GM19438 (cell line): ENCODE measurements around the gene PPFIBP2.
A peak's percentile ranks its signal among the peaks of the same experiment; 100 is the strongest.

Experiments used
- ATAC-seq: cut with Tn5 transposase; IDR thresholded peaks from one replicate; pipeline ENCODE4 v1.9.1; 2021; ENCODE audit warnings: low read depth; ENCODE audit not compliant: unreplicated experiment

PPFIBP2 gene

DNA sequence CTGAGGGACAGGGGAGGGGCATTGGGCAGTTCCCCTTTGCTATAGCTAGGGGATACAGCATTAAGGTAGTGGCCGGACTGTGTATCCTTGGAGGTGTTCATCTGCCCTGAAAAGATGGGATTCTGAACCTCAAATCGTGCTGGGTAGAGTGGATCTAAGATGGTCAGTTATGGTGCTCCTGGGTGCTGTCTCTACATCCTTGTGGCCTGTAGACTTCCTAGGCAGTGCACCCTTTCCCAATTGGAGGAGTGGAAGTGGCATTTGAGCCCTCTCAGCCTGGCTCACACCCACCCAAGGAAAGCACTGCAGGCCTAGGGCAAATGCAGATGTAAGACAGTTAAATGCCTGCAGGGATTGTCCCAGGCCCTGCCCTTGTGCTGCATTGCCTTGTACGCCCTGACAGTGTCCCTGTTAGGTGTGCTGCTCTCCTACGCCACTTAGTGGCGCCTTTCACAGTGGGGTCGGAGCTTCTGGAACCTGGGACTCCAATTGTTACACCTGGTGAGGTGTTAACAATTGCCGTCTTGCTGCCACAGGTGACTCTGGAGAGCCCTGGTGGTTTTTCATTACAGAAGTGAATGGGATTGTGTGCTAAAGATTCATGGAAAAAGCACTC is 35.0 kb downstream of the PPFIBP2 start:
- peak; percentile 77 for ATAC-seq

DNA sequence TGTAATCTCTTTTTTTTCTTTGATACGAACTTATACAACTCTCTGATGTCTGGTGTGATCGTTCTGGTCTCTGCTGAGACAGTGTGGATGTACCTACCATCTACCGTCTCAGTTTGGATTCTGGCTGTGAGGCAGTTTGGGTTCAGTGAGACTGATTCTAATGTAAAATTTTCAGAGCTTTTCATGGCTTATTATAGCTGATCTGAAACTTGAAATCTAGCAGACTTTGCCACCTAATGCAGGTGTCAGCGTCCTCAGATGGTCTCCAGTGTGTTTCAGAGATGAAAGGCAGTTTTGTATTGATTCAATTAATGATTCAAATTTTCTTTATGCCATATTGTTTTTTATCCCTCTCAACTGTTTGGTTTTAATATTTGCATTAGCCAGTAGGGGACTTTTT is 35.9 kb downstream of the PPFIBP2 start:
- ATAC-seq, result no peak

DNA sequence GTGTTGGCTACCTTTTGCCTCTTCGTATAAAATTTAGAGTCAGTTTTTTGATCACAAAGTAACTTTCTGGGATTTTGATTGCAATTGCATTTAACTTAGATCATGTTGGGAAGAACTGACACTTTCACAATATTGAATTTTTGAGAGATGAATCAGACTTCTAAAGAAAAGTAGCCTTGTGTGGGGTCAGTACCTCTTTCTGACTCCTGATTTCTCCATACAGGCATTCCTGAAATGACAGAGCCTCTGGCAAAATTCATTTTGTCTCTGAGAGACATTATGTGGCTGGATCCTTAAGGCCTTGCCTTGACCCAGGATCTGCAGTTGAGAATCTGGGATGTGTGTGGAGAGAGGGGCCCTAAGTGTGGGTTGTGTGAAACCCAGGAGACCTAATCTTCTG is 37.8 kb downstream of the PPFIBP2 start:
- no peak for ATAC-seq

DNA sequence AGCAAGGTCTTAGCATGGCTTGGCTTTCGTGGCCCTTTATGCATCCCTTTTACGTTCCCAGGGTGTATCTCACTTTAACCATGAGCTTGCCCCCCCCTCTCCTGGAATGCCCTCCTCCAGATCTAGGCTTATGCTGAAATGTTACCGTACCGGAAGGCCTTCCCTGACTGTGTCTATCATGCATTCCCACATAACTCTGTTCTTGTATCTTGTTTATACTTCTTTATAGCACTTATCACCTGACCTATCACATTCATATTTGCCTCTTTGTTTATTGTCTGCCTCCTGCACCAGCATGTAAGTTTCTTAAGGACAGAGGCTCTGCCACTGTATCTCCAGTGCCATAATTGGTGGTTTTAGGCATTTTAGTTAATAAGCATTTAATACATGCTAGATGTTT is 38.9 kb downstream of the PPFIBP2 start:
- no peak for ATAC-seq

DNA sequence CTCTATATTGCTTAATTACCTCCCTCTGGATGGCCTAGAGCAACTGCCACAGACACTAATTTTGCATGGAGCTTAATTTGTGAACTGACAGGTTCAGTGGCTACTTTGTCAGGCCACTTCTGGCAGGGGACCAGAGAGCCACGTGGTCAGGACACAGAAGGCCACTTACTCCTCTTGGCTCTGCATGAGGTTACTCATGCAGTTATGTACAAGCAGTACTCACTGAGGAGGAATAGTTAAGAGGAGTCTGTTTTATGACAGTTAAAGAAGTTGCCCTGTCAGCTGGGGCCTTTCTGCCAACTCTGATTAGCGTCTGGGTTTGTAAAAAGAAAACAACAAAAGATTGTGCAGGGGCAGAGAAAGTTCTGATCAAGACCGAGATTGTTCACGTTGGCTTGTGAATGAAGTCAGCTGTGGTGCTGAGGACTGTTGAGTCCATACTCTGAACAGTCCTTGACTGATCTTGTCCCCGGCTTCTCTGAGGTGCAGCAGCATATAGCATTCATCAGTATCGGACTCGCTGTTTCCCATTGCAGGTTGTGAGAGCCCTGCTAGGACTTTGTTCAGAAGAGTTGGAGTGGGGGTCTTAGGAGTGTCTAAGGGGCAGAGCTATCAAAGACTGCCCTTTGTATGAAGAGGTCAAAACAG is 41.4 kb downstream of the PPFIBP2 start:
- no peak for ATAC-seq

DNA sequence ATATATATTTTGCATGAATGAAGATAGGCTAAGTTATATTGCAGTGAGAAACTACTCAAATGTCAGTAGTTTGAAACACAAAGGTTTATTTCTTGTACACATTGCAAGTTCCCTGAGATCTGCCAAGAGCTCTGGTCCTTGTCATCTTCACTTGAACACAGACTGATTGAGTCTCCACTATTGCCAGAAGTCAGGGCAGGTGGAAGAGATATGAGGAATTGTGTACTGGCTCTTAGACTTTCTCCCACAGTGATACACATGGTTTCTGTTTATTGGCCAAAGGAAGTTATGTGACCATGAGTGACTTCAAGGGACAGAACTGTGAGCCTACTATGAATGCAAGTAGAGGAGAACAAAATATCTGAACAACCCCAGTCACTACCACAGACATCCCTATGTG is 44.2 kb downstream of the PPFIBP2 start:
- no peak for ATAC-seq

DNA sequence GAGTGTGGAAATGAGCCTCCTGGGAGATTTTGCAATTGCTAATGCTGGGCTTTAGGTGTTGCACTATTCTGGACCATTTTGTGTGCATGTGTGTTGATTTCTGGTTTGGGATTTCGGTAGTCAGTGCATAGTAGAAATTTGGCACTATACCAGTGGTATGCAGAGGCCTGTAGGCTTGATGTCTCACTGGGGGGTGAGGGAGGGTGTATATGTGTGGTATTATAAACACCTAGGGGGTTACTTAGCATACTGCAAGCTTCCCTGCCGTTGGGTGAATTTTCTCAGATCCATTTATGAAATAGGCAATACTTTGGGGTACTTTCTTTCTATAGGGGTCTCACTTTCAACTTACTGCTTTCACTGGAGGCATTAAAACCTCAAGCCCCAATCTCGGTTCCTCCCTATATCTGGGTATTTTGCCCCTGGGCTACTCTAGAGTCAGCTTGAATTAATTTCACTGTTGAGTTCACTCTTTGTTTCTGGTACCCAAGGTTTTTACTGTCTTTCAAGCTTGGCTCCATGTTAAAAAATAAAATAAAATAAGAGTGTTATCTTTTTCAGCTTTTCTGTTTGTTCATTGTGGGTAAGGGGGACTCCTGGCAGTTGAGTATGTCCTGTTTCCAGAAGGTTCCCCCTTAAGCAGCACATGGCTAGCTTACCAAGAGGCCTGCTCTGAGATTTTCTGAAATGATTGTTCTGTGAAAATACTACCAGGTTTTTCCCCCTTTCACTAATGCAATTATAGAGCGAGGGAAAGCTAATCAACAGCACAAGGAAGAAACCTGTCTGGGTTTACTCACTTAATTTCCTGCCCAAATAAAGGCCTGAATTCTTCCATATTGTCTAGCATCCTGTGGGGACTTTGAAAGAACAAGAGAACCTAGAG is 45.8 kb downstream of the PPFIBP2 start:
- peak; percentile 67 for ATAC-seq

DNA sequence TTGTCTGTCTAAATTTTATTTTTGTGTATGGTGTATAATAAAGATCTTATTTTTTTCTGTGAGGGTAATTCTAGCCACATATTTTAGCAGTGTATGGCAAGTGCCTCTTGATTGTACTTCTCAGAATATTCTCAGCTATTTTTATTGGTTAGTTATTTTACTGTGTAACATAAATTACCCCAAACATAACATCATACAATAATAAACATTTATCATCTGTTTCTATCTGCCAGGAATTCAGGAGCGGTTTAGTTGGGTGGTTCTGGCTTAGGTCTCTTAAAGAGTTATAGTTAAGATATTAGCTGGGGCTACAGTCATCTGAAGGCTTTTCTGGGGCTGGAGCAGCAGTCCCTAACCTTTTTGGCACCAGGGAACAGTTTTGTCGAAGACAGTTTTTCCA is 47.8 kb downstream of the PPFIBP2 start:
- no peak for ATAC-seq

DNA sequence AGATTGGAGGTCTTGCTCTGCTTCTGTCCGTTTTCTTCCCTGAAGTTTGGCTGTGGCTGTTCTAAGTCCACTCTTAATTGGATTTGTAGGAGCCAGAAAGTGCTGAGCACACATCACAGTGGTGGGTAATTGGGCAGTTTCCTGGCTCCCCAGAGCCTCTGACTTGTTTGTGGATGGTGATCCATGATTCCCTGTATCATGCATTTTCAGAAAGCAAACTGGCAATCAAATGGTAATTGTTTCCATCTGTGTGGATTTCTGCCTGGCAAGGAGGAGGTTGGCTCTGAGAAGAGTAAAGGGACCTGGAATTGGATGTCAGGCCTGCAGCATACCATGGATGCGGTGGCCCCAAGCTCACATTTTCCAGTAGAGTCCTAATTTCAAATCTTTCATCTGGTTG is 49.5 kb downstream of the PPFIBP2 start:
- no peak for ATAC-seq

DNA sequence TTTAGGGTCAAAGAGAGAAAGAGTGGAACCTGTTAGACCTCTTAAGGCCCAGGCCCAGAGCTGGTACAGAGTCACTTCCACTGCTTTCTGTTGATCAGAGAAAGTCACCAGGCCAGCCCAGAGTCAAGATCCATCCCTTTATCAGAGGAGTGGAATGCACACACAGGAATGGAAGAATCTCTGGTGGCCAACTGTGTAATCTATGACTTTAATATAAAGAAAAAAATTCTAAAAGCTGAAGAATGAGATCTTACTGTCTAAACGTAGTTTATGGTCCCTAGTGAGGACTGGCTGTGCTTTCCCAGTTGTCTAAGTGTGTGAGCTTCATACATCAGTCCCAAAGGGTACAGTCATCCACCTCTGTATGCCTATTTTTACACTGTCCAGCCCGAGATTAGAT is 51.0 kb downstream of the PPFIBP2 start:
- ATAC-seq, result no peak

DNA sequence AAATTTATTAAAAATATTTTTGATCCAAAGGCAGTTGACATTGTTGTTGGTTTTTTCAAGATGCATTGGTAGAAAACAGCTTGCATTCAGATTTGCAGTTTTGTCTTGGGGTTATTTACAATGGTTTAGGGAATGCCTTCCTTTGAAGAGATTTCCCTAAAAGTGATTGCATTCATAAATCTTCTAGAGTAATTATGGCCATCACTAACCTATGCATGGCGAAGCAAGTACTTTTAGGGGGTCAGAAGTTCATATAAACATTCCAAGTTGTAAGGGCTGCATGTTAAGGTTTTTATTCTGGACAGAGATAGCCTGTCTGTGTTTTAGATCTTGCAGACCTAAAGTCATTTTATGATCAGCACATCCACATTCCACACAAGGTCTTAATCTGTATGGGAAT is 53.5 kb downstream of the PPFIBP2 start:
- no peak for ATAC-seq

DNA sequence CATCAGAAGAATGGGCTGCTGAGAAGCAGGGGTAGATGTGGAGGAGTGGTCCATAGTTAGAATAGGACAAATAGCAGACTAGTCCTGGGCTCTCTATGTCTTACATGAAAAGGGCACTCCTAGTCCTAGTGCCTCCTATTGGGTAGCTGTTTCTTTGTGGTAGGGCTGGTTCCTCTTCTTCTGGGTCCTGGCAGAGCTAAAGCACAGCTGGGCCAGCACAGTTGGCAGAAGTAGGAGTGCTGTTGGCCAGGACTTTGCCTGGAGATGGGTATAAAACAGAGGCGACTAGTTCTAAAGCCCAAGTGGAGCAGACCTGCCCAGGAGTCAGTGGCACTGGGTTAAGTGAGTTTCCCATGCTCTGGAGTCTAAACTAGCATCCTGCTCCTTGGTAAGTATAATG is 55.2 kb downstream of the PPFIBP2 start:
- ATAC-seq, result no peak

DNA sequence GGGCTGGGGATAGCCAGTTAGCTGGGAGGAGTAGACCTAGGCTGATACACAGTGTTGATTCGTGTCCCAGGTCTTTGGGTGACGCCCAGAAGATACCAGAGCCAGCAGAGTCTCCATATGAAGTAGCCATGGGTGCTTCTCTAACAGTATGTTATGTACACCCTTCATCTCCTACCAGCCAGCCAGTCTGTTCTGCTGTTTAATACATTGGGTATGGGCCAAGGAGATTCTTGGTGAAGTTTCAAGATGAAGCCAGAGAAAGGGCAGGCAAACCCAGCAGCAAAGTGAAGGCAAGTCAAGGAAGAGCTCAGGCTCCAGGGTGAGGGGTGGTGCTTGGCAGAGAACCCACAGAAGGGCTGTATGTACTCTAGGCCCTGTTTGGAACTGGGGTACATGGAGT is 56.4 kb downstream of the PPFIBP2 start:
- ATAC-seq, result no peak

DNA sequence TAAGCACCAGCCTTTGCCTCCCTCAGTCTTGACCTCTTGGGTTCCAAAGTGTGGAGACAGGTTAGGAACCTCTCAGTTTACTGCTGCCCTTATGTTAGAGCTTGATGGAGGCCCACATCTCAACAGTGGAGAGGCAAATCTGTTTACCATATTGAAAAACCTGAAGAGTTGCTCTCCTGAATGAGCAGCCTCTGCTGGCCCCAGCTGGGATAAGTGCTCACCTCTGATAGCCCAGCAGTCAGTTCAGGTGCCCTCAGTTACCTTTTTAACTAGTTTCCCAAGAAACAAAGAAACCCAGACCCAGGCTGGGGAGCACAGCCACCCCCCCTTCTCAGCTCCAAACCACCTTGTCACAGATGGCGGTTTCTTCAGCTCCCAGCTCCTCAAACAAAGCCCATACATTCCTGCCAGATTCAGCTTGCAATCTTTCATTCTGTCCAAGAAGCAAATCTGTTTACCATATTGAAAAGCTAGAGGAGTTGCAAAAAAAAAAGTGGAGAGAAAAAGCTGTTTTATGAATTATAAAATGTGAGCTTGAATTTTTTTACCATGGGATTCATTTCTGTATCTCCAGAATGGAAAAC is 57.2 kb downstream of the PPFIBP2 start:
- no peak for ATAC-seq

DNA sequence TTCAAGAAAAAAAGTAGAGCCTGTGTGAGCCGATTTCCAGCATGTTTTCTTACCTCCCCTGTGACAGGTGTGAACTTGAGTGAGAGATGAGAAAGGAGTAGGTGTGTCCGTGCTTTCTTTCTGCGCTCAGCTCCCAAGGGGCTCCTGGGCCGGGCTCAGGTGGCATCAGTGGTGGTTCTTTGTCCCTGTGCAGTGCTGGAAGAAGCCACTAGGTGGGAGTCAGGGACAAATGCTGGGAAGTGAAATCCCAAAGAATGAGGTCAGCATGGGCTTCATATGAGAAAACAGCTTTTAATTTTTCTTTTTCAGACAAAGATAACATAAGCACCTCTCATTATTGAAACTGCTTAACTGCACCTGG is 57.8 kb downstream of the PPFIBP2 start:
- ATAC-seq, result no peak

DNA sequence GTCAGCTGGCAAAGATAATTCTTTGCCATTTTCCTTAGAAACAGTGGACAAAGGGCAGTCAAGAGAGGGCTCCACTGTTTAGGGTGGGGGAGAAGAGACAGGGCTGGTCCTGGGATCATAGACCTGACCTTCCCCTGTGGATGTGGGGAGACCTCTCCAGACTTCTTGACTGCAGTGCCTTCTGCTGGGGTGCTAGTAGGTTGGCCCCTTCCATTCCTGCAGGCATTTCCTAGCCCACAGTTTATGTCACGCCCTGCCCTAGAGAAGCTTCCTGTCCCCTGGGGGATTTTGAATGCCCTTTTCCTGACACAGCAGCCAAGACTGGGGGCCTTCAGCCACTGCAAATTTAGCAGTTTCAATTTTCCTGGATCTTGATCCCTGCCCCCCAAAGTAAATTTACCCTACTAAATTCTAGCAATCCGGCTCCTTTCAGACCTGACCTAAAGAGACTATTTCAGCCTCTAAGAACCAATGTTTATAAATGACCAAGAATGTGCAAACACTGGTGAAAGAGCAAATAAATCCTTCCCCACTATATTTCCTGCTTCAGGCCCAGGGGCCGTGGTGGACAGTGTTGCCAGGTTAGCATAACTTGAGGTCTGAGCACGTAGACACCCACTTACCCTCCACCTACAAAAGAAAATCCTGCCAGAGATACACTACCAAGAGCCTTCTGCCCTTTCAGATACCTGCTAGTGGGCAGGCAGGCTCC is 58.4 kb downstream of the PPFIBP2 start:
- no peak for ATAC-seq

DNA sequence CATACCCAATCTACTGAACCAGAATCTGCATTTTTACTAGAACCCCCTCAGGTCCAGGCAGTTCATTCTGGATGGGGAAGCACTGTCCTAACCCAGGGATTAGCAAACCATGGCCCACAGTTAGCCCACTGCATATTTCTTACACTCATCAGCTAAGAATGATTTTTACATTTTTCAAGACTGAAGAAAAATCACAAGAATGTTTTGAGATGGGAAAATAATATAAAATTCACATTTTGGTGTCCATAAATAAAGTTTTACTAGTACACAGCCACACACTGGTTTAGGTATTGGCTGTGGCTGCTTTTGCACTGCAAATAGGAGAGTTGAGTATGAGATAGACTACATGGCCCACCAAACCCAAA is 59.4 kb downstream of the PPFIBP2 start:
- ATAC-seq, result no peak

DNA sequence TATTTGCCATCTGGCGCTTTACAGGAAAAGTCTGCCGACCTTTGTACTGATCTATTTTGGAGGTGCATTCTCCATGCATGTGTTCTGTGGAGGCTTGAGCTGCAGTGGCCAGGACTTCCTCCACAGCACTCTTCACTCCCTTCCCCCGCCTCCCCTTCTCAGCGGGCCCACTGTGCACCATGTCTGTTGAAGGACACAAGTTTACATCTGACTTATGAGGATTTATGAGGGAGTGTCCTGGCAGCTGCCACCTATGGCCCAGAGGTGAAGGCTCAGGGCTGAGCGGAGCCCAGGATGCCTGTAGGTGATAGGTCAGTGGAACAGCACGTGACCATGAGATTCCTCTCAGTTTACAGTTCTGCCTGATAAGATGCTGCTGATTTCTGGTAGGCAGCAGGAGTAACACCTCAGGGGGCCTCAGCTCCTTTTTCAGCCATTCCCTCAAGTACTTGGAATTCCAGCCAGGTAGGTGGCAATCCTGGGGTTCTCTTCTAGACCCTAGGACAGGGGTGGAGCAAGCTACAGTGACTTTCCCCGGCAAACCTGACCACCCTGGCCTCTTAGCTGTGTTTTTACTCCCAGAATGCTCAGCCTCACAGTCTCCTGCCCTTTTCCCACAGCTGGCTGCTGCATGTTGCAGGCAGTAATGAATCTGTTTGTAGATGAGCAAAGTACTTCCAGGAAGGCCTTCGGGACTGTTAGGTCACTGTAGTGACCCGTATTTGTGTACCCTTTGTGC is 59.9 kb downstream of the PPFIBP2 start:
- ATAC-seq, result no peak

DNA sequence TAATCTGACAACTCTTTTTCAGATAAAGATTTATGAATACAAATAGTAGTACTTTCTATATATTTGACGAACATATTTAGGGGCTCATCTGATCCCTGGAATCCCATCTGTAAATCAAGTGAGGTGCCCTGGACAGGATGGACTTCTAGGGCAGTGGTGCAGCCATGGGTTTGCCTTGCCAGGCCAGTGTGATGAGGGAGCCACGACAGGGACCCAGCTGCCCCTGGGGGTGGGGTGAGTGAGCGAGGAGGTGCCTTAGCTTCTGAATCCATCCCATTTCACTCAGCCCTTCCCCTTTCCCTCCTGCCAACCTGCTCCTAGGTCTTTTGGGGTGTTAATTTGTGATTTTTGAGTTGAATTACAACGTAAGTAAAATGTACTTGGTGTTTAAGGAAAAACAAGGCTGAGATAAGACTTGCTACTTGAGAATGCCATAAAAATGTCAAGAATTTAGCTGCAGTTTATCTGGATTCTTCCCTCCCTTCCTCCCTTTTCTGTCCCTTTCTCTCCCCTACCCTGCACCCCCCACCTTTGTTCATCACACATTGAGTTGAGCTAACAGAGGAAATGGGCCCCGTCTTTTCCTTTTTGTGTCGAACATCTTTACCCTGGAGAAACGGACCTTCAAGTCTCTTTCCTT is 60.8 kb downstream of the PPFIBP2 start:
- ATAC-seq, result no peak
